ENCODE results near the gene CALML5. TPM values are rescaled to one million over a fixed set of nuclear protein-coding genes. Genes with fewer than 3 reads are reported as not detected.

CALML5 gene
- total RNA-seq, 1 experiment from 2014 or later: not detected

DNA sequence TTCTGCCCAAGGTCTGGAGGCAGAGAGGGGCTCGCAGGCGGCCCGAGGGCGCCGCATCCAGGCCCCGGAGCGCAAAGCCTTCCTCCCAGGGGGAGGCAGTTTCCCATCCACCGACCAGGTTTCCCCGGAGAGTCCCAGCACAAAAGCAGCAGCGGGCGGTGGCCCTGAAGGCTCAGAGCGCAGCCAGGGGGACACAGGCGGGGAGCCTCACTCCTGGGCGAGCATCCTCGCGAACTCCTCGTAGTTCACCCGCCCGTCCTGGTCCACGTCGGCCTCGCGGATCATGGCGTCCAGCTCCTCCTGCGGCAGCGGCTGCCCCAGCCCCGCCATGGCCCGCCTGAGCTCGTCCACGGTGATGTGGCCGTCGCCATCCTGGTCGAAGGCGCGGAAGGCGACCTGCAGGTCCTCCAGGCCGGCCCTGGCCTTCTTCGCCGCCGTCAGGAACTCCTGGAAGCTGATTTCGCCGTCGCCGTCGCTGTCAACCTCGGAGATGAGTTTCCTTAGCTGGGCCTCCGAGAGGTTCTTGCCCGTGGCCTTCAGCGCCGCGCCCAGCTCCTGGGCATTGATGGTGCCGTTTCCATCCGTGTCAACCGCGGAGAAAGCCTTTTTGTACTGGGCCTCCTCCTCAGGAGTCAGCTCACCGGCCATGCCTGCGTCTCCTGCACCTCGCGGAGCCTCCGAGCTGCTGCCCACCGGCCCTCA lies 428 bp downstream of the CALML5 start:
- H3K27ac ChIP-seq (ENCODE audit: low read length): no peak overlapping the region
- no peaks in the 10 kb centered on the region for H3K36me3 ChIP-seq (ENCODE audit: control insufficient read depth, insufficient read depth, low read length)
- TF ChIP-seq SIN3A (IDR thresholded peaks at IDR 0.05; ENCODE audit: borderline replicate concordance, insufficient read depth, low read depth, low read length) (no peak), POLR2AphosphoS5 (IDR thresholded peaks at IDR 0.05; ENCODE audit: low read depth, low read length) (no peak), TCF7L2 (IDR thresholded peaks at IDR 0.05; ENCODE audit: low read depth, low read length) (no peak)
- TF ChIP-seq, protein P1, sequence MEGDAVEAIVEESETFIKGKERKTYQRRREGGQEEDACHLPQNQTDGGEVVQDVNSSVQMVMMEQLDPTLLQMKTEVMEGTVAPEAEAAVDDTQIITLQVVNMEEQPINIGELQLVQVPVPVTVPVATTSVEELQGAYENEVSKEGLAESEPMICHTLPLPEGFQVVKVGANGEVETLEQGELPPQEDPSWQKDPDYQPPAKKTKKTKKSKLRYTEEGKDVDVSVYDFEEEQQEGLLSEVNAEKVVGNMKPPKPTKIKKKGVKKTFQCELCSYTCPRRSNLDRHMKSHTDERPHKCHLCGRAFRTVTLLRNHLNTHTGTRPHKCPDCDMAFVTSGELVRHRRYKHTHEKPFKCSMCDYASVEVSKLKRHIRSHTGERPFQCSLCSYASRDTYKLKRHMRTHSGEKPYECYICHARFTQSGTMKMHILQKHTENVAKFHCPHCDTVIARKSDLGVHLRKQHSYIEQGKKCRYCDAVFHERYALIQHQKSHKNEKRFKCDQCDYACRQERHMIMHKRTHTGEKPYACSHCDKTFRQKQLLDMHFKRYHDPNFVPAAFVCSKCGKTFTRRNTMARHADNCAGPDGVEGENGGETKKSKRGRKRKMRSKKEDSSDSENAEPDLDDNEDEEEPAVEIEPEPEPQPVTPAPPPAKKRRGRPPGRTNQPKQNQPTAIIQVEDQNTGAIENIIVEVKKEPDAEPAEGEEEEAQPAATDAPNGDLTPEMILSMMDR (IDR thresholded peaks at IDR 0.05): no peak
- TF ChIP-seq, protein P2, sequence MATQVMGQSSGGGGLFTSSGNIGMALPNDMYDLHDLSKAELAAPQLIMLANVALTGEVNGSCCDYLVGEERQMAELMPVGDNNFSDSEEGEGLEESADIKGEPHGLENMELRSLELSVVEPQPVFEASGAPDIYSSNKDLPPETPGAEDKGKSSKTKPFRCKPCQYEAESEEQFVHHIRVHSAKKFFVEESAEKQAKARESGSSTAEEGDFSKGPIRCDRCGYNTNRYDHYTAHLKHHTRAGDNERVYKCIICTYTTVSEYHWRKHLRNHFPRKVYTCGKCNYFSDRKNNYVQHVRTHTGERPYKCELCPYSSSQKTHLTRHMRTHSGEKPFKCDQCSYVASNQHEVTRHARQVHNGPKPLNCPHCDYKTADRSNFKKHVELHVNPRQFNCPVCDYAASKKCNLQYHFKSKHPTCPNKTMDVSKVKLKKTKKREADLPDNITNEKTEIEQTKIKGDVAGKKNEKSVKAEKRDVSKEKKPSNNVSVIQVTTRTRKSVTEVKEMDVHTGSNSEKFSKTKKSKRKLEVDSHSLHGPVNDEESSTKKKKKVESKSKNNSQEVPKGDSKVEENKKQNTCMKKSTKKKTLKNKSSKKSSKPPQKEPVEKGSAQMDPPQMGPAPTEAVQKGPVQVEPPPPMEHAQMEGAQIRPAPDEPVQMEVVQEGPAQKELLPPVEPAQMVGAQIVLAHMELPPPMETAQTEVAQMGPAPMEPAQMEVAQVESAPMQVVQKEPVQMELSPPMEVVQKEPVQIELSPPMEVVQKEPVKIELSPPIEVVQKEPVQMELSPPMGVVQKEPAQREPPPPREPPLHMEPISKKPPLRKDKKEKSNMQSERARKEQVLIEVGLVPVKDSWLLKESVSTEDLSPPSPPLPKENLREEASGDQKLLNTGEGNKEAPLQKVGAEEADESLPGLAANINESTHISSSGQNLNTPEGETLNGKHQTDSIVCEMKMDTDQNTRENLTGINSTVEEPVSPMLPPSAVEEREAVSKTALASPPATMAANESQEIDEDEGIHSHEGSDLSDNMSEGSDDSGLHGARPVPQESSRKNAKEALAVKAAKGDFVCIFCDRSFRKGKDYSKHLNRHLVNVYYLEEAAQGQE (IDR thresholded peaks at IDR 0.05; ENCODE audit: insufficient read depth in 1 of 2, low read depth in 2 of 2, low read length in 1 of 2): no peak
- DNase-seq (ENCODE audit: low read depth, low spot score): no peak
- no peaks in the 10 kb centered on the region for H3K4me1 ChIP-seq (ENCODE audit: control insufficient read depth, insufficient read depth, low read length)
- intact Hi-C loops (cut with micrococcal nuclease; ENCODE audit: unreplicated experiment) (no loop called here), in situ Hi-C loops (cut with HindIII; ENCODE audit: low pct_unique_long_range_greater_than_20kb, low sequenced_read_pairs) (no loop called here)
- ChIA-PET POLR2A (no interaction called here), CTCF (no interaction called here)
- H3K27me3 ChIP-seq (ENCODE audit: control insufficient read depth, insufficient read depth, low read length): no peaks in the 10 kb centered on the region
- ATAC-seq: no peak
- H3K4me3 ChIP-seq (ENCODE audit: low read depth in 2 of 2, low read length in 2 of 2): no peak overlapping the region
- BruUV-seq (replicated peaks): no TSS peak
- H3K9me3 ChIP-seq (ENCODE audit: control insufficient read depth, insufficient read depth, low read depth, low read length): no peaks in the 10 kb centered on the region

GRCh38 chr10:5497948-5498730 lies 1.2 kb downstream of the CALML5 start:
- no peak overlapping the region for H3K4me3 ChIP-seq (ENCODE audit: low read depth in 2 of 2, low read length in 2 of 2)
- CTCF ChIA-PET: no interaction called here
- no peaks in the 10 kb centered on the region for H3K4me1 ChIP-seq (ENCODE audit: control insufficient read depth, insufficient read depth, low read length)
- ATAC-seq: no peak
- H3K27me3 ChIP-seq (ENCODE audit: control insufficient read depth, insufficient read depth, low read length): no peaks in the 10 kb centered on the region
- BruUV-seq (replicated peaks): no TSS peak
- no peaks in the 10 kb centered on the region for H3K36me3 ChIP-seq (ENCODE audit: control insufficient read depth, insufficient read depth, low read length)
- in situ Hi-C loops (cut with HindIII; ENCODE audit: low pct_unique_long_range_greater_than_20kb, low sequenced_read_pairs): no loop called here
- no peaks in the 10 kb centered on the region for H3K9me3 ChIP-seq (ENCODE audit: control insufficient read depth, insufficient read depth, low read depth, low read length)
- POLR2A ChIA-PET: no interaction called here
- H3K27ac ChIP-seq (ENCODE audit: low read length): no peak overlapping the region
- intact Hi-C loops (cut with micrococcal nuclease; ENCODE audit: unreplicated experiment): no loop called here
- no peak for TF ChIP-seq TCF7L2 (IDR thresholded peaks at IDR 0.05; ENCODE audit: low read depth, low read length)
- no peak for TF ChIP-seq SIN3A (IDR thresholded peaks at IDR 0.05; ENCODE audit: borderline replicate concordance, insufficient read depth, low read depth, low read length)
- TF ChIP-seq, protein P1 (IDR thresholded peaks at IDR 0.05): no peak
- TF ChIP-seq, protein P2 (IDR thresholded peaks at IDR 0.05; ENCODE audit: insufficient read depth in 1 of 2, low read depth in 2 of 2, low read length in 1 of 2): no peak
- no peak for TF ChIP-seq POLR2AphosphoS5 (IDR thresholded peaks at IDR 0.05; ENCODE audit: low read depth, low read length)
- no peak for DNase-seq (ENCODE audit: low read depth, low spot score)
